Measurements from ENCODE around the gene EDC4. TPM values are rescaled to one million over a fixed set of nuclear protein-coding genes. Genes with fewer than 3 reads are reported as not detected.
A peak's percentile ranks its signal among the peaks of the same experiment; 100 is the strongest.

The EDC4 gene, protein sequence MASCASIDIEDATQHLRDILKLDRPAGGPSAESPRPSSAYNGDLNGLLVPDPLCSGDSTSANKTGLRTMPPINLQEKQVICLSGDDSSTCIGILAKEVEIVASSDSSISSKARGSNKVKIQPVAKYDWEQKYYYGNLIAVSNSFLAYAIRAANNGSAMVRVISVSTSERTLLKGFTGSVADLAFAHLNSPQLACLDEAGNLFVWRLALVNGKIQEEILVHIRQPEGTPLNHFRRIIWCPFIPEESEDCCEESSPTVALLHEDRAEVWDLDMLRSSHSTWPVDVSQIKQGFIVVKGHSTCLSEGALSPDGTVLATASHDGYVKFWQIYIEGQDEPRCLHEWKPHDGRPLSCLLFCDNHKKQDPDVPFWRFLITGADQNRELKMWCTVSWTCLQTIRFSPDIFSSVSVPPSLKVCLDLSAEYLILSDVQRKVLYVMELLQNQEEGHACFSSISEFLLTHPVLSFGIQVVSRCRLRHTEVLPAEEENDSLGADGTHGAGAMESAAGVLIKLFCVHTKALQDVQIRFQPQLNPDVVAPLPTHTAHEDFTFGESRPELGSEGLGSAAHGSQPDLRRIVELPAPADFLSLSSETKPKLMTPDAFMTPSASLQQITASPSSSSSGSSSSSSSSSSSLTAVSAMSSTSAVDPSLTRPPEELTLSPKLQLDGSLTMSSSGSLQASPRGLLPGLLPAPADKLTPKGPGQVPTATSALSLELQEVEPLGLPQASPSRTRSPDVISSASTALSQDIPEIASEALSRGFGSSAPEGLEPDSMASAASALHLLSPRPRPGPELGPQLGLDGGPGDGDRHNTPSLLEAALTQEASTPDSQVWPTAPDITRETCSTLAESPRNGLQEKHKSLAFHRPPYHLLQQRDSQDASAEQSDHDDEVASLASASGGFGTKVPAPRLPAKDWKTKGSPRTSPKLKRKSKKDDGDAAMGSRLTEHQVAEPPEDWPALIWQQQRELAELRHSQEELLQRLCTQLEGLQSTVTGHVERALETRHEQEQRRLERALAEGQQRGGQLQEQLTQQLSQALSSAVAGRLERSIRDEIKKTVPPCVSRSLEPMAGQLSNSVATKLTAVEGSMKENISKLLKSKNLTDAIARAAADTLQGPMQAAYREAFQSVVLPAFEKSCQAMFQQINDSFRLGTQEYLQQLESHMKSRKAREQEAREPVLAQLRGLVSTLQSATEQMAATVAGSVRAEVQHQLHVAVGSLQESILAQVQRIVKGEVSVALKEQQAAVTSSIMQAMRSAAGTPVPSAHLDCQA (N-terminal part only)
- 10 to 100 TPM; 34.7 to 65.3 (median 54.0) TPM for total RNA-seq
- 10 to 100 TPM; 29.8 to 37.9 TPM for polyA plus RNA-seq
- long read RNA-seq, donor 1, full-length matches to known transcripts = 5 of 78 reads
- long read RNA-seq, donor 1, partial matches to known transcripts = 57 of 78 reads
- long read RNA-seq, donor 1, other reads (novel, unspliced or antisense) = 16 of 78 reads
- long read RNA-seq, donor 2, full-length matches to known transcripts = 6 of 11 reads
- long read RNA-seq, donor 2, partial matches to known transcripts = 5 of 11 reads
- long read RNA-seq, donor 2, other reads (novel, unspliced or antisense) = 0 of 11 reads
- long read RNA-seq, donor 3, full-length matches to known transcripts = 91 of 200 reads
- long read RNA-seq, donor 3, partial matches to known transcripts = 52 of 200 reads
- long read RNA-seq, donor 3, other reads (novel, unspliced or antisense) = 57 of 200 reads

DNA sequence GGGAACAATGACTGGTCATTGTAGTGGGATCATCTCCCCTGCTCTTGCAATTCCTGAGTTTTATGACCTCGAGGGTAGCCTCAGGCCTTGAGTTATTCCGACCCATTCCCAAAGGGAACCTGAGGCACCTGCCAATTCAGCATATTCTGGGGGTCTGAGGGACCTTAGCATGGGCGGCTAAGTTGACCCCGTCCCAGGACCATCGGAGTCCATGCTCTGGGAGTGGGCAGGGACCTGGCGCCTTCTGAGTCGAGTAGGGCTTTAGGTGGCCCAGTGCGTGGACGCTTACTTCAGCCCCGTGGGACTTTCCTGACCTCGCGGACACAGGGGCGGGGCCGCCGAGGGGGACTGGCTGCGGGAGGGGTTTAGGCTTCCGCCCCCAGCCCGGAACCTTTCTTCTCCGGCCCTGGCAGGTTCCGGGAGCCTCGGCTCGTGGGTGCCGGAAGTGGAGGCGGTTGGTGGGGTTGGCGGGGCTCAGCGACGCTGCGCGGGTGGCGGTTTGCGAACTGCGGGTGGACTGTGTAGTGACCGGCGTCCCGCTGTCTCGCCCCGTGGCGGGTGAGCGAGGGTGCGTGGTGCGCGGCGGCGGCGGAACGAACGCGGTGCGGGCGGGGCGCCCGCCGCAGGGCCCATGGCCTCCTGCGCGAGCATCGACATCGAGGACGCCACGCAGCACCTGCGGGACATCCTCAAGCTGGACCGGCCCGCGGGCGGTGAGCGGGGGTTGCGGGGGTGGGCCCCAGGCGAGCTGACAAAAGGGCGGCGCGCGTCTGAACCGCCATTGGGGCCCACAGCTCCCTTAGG is at the start of gene EDC4:
EDC4 (plus strand) TSS at position 422 of the 804 bp plus-strand sequence; CDS start at position 632, 210 bp downstream.
- peak; percentile 75 to 88 (median 84) for DNase-seq
- 1 to 2% (median 2%) methylated on average over 57 to 72 of the region's 72 CpGs for WGBS, 3 donors
- Histone ChIP-seq H3K27ac (peak within 1 kb of the TSS; percentile 37 to 47), H3K9me3 (no peaks in the 10 kb centered on the region), H3K27me3 (no peaks in the 10 kb centered on the region), H3K4me1 (ENCODE audit: insufficient read depth) (peaks cover 6% of the 10 kb centered on the region), H3K4me3 (peak within 1 kb of the TSS; percentile 89), H3K36me3 (no peaks in the 10 kb centered on the region)
- intact Hi-C loops (cut with DNase I) = no loop called here
- TF ChIP-seq, protein P1, sequence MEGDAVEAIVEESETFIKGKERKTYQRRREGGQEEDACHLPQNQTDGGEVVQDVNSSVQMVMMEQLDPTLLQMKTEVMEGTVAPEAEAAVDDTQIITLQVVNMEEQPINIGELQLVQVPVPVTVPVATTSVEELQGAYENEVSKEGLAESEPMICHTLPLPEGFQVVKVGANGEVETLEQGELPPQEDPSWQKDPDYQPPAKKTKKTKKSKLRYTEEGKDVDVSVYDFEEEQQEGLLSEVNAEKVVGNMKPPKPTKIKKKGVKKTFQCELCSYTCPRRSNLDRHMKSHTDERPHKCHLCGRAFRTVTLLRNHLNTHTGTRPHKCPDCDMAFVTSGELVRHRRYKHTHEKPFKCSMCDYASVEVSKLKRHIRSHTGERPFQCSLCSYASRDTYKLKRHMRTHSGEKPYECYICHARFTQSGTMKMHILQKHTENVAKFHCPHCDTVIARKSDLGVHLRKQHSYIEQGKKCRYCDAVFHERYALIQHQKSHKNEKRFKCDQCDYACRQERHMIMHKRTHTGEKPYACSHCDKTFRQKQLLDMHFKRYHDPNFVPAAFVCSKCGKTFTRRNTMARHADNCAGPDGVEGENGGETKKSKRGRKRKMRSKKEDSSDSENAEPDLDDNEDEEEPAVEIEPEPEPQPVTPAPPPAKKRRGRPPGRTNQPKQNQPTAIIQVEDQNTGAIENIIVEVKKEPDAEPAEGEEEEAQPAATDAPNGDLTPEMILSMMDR (IDR thresholded peaks at IDR 0.05) = peak in 1 of 3 donors; percentile 12
- TF ChIP-seq EP300 (IDR thresholded peaks at IDR 0.05) = no peak
- peak; percentile 59 for TF ChIP-seq POLR2A (IDR thresholded peaks at IDR 0.05)

DNA sequence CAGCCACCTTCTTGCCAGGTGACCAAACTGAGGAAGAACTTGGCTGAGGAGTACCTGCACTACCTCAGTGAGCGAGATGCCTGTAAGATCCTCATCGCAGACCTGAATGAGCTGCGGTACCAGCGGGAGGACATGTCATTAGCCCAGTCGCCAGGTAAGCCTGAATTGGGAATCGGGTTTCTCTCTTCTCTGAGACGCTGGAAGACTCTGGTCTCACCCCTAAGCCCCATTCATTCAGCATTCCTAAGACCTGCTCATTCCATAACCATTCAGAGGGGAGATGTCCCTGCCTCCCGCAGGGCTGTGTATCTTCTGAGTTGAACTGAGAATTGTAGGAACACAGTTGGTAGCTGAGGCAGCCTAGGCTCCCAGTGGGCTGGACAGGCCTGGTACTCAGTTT is 47.7 kb upstream of the EDC4 start:
- Histone ChIP-seq H3K27me3 (no peaks in the 10 kb centered on the region), H3K4me1 (ENCODE audit: insufficient read depth) (no peaks in the 10 kb centered on the region), H3K9me3 (no peaks in the 10 kb centered on the region), H3K4me3 (no peak overlapping the region), H3K36me3 (no peaks in the 10 kb centered on the region), H3K27ac (no peak overlapping the region)
- no peak for DNase-seq
- no peak for TF ChIP-seq EP300 (IDR thresholded peaks at IDR 0.05)
- no peak for TF ChIP-seq POLR2A (IDR thresholded peaks at IDR 0.05)
- TF ChIP-seq, protein P1 (IDR thresholded peaks at IDR 0.05) = no peak
- 79 to 87% (median 87%) methylated on average over 8 of the region's 8 CpGs for WGBS, 3 donors
- intact Hi-C loops (cut with DNase I) = loop anchor here in 1 of 4 donors (10.0 kb wide), 1 partner anchor 210 kb away; no protein-coding TSS in a partner anchor

DNA sequence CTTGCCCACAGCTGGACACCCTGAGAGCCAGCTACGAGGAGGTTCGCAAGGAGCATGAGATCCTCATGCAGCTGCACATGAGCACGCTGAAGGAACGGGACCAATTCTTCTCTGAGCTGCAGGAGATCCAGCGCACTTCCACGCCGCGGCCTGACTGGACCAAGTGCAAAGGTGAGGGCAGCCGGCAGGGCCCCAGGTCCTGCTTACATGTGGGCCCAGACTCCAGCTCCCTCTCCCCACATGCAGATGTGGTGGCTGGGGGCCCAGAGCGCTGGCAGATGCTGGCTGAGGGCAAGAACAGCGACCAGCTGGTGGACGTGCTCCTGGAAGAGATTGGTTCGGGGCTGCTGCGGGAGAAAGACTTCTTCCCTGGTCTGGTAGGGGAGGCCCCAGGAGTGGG is 46.9 kb upstream of the EDC4 start:
- Histone ChIP-seq H3K27ac (no peak overlapping the region), H3K27me3 (no peaks in the 10 kb centered on the region), H3K4me3 (no peak overlapping the region), H3K4me1 (ENCODE audit: insufficient read depth) (no peaks in the 10 kb centered on the region), H3K9me3 (no peaks in the 10 kb centered on the region), H3K36me3 (no peaks in the 10 kb centered on the region)
- 83 to 94% (median 88%) methylated on average over 10 to 14 of the region's 14 CpGs for WGBS, 3 donors
- no peak for TF ChIP-seq EP300 (IDR thresholded peaks at IDR 0.05)
- TF ChIP-seq, protein P1 (IDR thresholded peaks at IDR 0.05) = no peak
- TF ChIP-seq POLR2A (IDR thresholded peaks at IDR 0.05) = no peak
- intact Hi-C loops (cut with DNase I) = loop anchor here in 1 of 4 donors (10.0 kb wide), 1 partner anchor 209 kb away; no protein-coding TSS in a partner anchor
- no peak for DNase-seq

All from ovary (tissue), 10 donors.